GM21515 (cell line): ENCODE results near the gene PWWP2A.
"Not testable (repeated sequence)": the region's sequence is repeated elsewhere in the genome, so short reads cannot be mapped to it uniquely, and the experiment has no call there.

Source experiments
- ATAC-seq: cut with Tn5 transposase; IDR thresholded peaks from one replicate; pipeline ENCODE4 v1.9.1; 2021; ENCODE audit not compliant: unreplicated experiment

The PWWP2A gene

GRCh38 chr5:160081495-160081894 lies 37.8 kb downstream of the PWWP2A start:
- ATAC-seq, result no peak

DNA sequence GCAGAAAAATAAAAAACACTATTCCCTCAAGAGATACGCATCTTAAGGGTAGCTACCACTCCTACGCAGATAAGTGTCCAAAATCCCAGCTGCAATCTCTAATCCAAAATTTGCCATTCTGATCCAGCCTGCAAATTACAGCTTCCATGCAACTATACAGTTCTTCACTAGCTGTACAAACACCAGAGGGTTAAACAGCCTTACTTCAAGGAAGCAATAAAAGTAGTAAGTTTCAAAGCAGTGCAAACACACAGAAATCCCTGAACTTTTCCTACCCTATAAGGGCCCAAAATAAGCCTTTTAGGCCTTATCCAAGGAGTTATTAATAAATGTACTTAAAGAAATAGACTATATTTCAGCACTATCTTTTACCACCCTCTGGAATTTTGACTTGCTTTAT lies 39.5 kb downstream of the PWWP2A start:
- ATAC-seq, result no peak

GRCh38 chr5:160076997-160077396 lies 42.3 kb downstream of the PWWP2A start:
- ATAC-seq, result no peak

- ATAC-seq, result no peak
Measured at GRCh38 chr5:160075073-160075472, 44.2 kb downstream of the PWWP2A start.

DNA sequence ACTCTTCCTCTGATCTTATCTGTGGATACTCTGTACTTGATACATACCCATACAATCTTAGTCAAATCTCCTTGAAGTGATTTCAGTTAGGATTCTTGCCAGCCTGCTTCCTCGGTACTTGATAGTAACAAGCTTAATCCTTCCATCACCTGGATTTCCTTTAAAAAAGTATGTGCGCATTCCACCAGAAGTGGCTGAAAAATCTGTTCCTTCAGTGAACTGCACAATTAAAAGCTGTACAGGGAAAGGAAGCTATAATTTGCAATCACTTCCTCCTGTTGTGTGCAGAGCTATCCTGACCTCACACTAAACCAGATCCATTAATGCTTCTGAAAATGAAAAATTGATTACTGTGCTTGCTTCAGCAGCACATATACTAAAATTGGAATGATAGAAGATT lies 47.3 kb downstream of the PWWP2A start:
- ATAC-seq, result no peak

- ATAC-seq, result no peak
Measured at GRCh38 chr5:160071516-160071915, 47.7 kb downstream of the PWWP2A start.

GRCh38 chr5:160069120-160069519 lies 50.1 kb downstream of the PWWP2A start:
- not testable (repeated sequence) for ATAC-seq

DNA sequence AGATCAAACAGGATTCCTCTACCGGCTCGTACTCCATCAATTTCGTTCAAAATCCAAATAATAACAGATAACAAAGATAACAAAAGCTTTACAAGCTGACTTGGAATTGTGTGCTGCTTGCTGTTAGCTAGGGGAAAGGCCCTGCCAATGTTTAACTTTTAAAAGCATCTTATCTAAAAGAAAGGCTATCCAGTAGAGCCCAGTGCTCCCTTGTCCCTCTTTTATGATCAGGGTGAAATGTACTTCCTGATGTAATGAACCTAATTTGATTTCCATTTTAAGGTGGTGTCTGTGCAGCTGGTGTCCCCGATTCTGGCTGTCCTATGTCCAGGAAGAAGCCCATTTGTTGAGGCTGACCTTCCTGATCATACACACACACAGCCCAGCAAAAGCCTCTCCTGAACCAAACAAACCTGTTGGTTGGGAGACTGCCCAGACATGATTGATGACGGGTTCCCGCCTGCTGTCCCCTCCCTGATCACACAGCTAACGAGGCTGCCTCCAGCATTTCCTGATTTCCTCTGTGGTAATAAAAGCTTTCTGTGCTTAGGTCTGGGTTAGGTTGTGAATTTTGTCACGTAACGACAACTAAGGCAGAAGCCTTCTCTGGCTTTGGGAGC lies 54.1 kb downstream of the PWWP2A start:
- ATAC-seq, result no peak

GRCh38 chr5:160064417-160064810 lies 54.8 kb downstream of the PWWP2A start:
- no peak for ATAC-seq

- ATAC-seq, result no peak
Measured at GRCh38 chr5:160061770-160062169, 57.5 kb downstream of the PWWP2A start.

GRCh38 chr5:160060001-160060400 lies 59.2 kb downstream of the PWWP2A start:
- no peak for ATAC-seq

- ATAC-seq, result no peak
Measured at GRCh38 chr5:160057256-160057655, 62.0 kb downstream of the PWWP2A start.

DNA sequence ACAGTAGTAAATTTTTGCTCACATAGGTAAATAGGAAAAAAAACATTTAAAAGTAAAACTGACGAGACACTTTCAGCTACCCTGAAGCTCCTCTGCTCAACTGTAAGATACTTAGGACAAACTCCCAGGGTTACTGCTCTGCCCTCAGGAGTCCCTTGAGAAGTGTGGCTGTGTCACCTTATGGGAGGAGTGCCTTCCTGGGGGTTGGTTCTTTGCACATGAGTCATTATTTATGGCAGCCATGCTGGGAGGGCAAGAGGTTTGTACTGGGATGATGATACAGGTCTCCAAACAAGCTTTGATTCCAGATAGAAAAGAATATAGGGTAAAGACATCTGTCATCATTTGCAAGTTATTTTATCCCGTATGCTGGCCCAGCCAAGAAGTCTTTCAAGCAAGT lies 64.4 kb downstream of the PWWP2A start:
- ATAC-seq, result no peak

DNA sequence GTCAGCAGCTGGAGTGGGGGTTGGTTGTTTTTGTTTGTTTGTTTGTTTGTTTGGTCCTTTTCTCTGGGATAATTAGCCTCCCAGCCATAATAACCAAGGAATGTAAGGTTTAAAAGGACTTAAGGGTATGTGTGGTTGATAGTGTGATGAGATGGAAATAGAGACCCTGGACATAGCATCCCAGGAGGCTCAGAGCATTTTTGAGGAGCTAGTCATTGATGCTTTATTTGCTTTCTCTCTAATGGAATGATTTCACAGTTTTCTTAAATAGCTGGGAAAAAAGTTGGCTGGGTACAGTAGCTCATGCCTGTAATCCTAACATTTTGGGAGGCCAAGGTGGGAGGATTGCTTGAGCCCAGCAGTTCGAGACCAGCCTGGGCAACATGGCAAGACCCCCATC lies 65.2 kb downstream of the PWWP2A start:
- no peak for ATAC-seq

DNA sequence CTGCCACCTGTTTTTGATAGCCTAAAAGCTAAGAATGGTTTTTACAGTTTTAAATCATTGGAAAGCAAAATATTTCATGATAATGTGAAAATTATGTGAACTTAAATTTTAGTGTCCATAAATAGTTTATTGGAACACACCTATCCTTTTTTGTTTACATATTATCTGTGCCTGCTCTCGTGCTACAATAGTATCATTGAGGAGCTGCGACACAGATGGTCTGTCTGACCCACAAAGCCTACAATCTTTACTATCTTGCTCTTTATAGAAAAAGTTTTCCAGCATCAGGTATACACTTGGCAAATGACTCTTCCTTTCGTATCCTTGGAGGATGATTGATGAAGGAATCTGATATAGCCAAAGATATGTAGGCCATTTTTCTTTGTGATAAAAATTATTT lies 70.2 kb downstream of the PWWP2A start:
- no peak for ATAC-seq

GRCh38 chr5:160048131-160048530 lies 71.1 kb downstream of the PWWP2A start:
- no peak for ATAC-seq

- ATAC-seq, result no peak
Measured at GRCh38 chr5:160047423-160047822, 71.8 kb downstream of the PWWP2A start.

- ATAC-seq, result no peak
Measured at GRCh38 chr5:160044967-160045366, 74.3 kb downstream of the PWWP2A start.

DNA sequence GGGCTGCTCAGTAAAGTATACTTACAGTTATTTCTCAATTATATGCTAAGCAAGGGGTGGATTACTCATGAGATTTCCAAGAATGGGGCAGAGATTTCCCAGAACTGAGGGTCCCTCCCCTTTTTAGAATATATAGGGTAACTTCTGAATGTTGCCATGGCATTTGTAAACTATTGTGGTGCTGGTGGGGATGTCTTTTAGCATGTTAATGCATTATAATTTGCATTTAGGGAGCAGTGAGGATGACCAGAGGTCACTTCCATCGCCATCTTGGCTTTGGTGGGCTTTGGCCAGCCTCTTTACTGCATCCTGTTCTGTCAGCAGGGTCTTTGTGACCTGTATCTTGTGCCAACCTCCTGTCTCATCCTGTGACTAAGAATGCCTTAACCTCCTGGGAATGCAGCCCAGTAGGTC lies 74.9 kb downstream of the PWWP2A start:
- ATAC-seq, result no peak

- no peak for ATAC-seq
Measured at GRCh38 chr5:160042671-160043070, 76.6 kb downstream of the PWWP2A start.
